NT2/D1 (cell line): ENCODE measurements around the gene ACVR1B.

Experiments
- DNase-seq: peaks from one replicate; pipeline ENCODE4 v3.0.0-alpha.2; 2011; ENCODE audit warnings: low read depth, low spot score
- H3K27me3 ChIP-seq: 2 replicates; pipeline ENCODE4 v1.6.0; 2011; ENCODE audit warnings: mild to moderate bottlenecking; ENCODE audit not compliant: insufficient read length, insufficient read depth
- H3K36me3 ChIP-seq: 2 replicates; pipeline ENCODE4 v1.6.1; 2011; ENCODE audit warnings: mild to moderate bottlenecking, low read length, mixed read lengths; ENCODE audit not compliant: insufficient read depth, insufficient read length
- H3K4me1 ChIP-seq: 2 replicates; pipeline ENCODE4 v1.5.1; 2011; ENCODE audit not compliant: insufficient read depth, insufficient read length
- H3K4me3 ChIP-seq: 2 replicates; pipeline ENCODE4 v1.5.1; 2011; ENCODE audit warnings: low read depth; ENCODE audit not compliant: insufficient read length
- H3K9ac ChIP-seq: 2 replicates; pipeline ENCODE4 v1.6.0; 2011; ENCODE audit warnings: low read depth; ENCODE audit not compliant: insufficient read length
- H3K9me3 ChIP-seq: 2 replicates; pipeline ENCODE4 v1.5.1; 2011; ENCODE audit warnings: mild to moderate bottlenecking, low read length; ENCODE audit not compliant: insufficient read depth
- SUZ12 ChIP-seq: IDR thresholded peaks from 2 replicates; pipeline ENCODE4 v1.6.1; 2011; ENCODE audit not compliant: insufficient read length, insufficient read depth; ENCODE audit errors: extremely low read depth
- YY1 ChIP-seq: IDR thresholded peaks from 2 replicates; pipeline ENCODE4 v1.6.1; 2011; ENCODE audit not compliant: insufficient read length, insufficient read depth
- ZNF274 ChIP-seq: IDR thresholded peaks from 2 replicates; pipeline ENCODE4 v1.6.1; 2011; ENCODE audit warnings: mild to moderate bottlenecking, low read depth, low read length

The ACVR1B gene

GRCh38 chr12:51907856-51908425 lies 43.6 kb upstream of the ACVR1B start:
- Histone ChIP-seq H3K9me3 (no peaks in the 10 kb centered on the region), H3K9ac (peak overlapping the region; percentile 23), H3K4me1 (peaks cover 22% of the 10 kb centered on the region), H3K36me3 (no peaks in the 10 kb centered on the region), H3K27me3 (peaks cover 16% of the 10 kb centered on the region), H3K4me3 (no peak overlapping the region)
- DNase-seq, result no peak
- TF ChIP-seq ZNF274, result no peak
- TF ChIP-seq YY1, result no peak
- no peak for TF ChIP-seq SUZ12

GRCh38 chr12:51908876-51909592 lies 42.5 kb upstream of the ACVR1B start:
- Histone ChIP-seq H3K27me3 (peaks cover 16% of the 10 kb centered on the region), H3K36me3 (no peaks in the 10 kb centered on the region), H3K9ac (no peak overlapping the region), H3K9me3 (no peaks in the 10 kb centered on the region), H3K4me1 (peaks cover 31% of the 10 kb centered on the region), H3K4me3 (no peak overlapping the region)
- DNase-seq, result no peak
- no peak for TF ChIP-seq ZNF274
- no peak for TF ChIP-seq SUZ12
- no peak for TF ChIP-seq YY1

- Histone ChIP-seq H3K9me3 (no peaks in the 10 kb centered on the region), H3K9ac (peak overlapping the region; percentile 43), H3K27me3 (peaks cover 16% of the 10 kb centered on the region), H3K4me3 (no peak overlapping the region), H3K4me1 (peaks cover 34% of the 10 kb centered on the region), H3K36me3 (no peaks in the 10 kb centered on the region)
- DNase-seq, result no peak
- TF ChIP-seq SUZ12, result no peak
- TF ChIP-seq ZNF274, result no peak
- TF ChIP-seq YY1, result no peak
Observed at GRCh38 chr12:51910168-51910567, 41.3 kb upstream of the ACVR1B start.

- Histone ChIP-seq H3K4me3 (no peak overlapping the region), H3K36me3 (peaks cover 1% of the 10 kb centered on the region), H3K9ac (peak overlapping the region; percentile 43), H3K9me3 (no peaks in the 10 kb centered on the region), H3K4me1 (peaks cover 35% of the 10 kb centered on the region), H3K27me3 (peaks cover 16% of the 10 kb centered on the region)
- TF ChIP-seq ZNF274 (no peak), YY1 (no peak), SUZ12 (no peak)
- no peak for DNase-seq
Observed at GRCh38 chr12:51910691-51911090, 40.8 kb upstream of the ACVR1B start.

GRCh38 chr12:51911307-51911706 lies 40.2 kb upstream of the ACVR1B start:
- Histone ChIP-seq H3K36me3 (peaks cover 3% of the 10 kb centered on the region), H3K9ac (no peak overlapping the region), H3K27me3 (peaks cover 16% of the 10 kb centered on the region), H3K4me3 (no peak overlapping the region), H3K4me1 (peaks cover 35% of the 10 kb centered on the region), H3K9me3 (no peaks in the 10 kb centered on the region)
- TF ChIP-seq YY1, result no peak
- no peak for TF ChIP-seq ZNF274
- TF ChIP-seq SUZ12, result no peak
- DNase-seq, result no peak

GRCh38 chr12:51911788-51912711 lies 39.4 kb upstream of the ACVR1B start:
- peaks cover 3% of the 10 kb centered on the region for H3K36me3 ChIP-seq
- H3K9me3 ChIP-seq, result no peaks in the 10 kb centered on the region
- H3K4me3 ChIP-seq, result no peak overlapping the region
- H3K9ac ChIP-seq, result peak overlapping the region; percentile 34
- DNase-seq, result no peak
- TF ChIP-seq YY1 (no peak), ZNF274 (no peak), SUZ12 (no peak)
- peaks cover 32% of the 10 kb centered on the region for H3K4me1 ChIP-seq
- peaks cover 16% of the 10 kb centered on the region for H3K27me3 ChIP-seq
